AG04450 (cell line): ENCODE measurements around the gene TMEM135. TPM values are rescaled to one million over a fixed set of nuclear protein-coding genes. Genes with fewer than 3 reads are reported as not detected.

ENCODE experiments used
- CTCF ChIA-PET: fragments of 300-600, 350-600 bp; formaldehyde crosslinking; extraction: SDS; loops from one replicate; lab custom pipeline; 2022; ENCODE audit warnings: antibody characterized with exemption, inconsistent platforms; lab: Charles Lee
- POLR2A ChIA-PET: fragments of 350-600 bp; formaldehyde crosslinking; extraction: SDS; loops from one replicate; lab custom pipeline; 2021; ENCODE audit warnings: antibody characterized with exemption, inconsistent platforms; lab: Yijun Ruan, JAX
- DNase-seq: peaks from one replicate; pipeline ENCODE4 v3.0.0-alpha.2; 2011; ENCODE audit warnings: low read depth, low spot score
- H3K27ac ChIP-seq: one replicate; pipeline ENCODE4 v1.5.1; 2012; ENCODE audit warnings: low read depth, low read length, control low read depth
- H3K27me3 ChIP-seq: one replicate; pipeline ENCODE4 v1.6.0; 2012; ENCODE audit warnings: low read length; ENCODE audit not compliant: control insufficient read depth, insufficient read depth
- H3K4me3 ChIP-seq: 2 replicates; pipeline ENCODE4 v1.5.1; 2011; ENCODE audit warnings: mild to moderate bottlenecking, low read depth, low read length, control low read depth
- H3K9me3 ChIP-seq: 2 replicates; pipeline ENCODE4 v1.5.1; 2012; ENCODE audit warnings: low read length; ENCODE audit not compliant: control insufficient read depth, insufficient read depth
- CTCF ChIP-seq: IDR thresholded peaks from 2 replicates; pipeline ENCODE4 v1.5.1; 2011; ENCODE audit warnings: low read depth, low read length, control low read depth, inconsistent platforms
- polyA plus RNA-seq: library from polyadenylated mRNA; depleted of rRNA; stranded (reverse); fragments of >200 nt; gene quantifications from 2 replicates; pipeline ENCODE4 v1.2.3, GENCODE V29; 2011

TMEM135 gene
- polyA plus RNA-seq, 1 experiment: 12.6 TPM

GRCh38 chr11:87082590-87082989, 44.9 kb downstream of the TMEM135 start:
- TF ChIP-seq CTCF: no peak
- ChIA-PET POLR2A (no interaction called here), CTCF (interaction anchor here (1.5 to 2.0 kb wide), 2 partner anchors 13 to 15 kb away, joined by 4 to 12 read pairs; no protein-coding TSS in a partner anchor)
- Histone ChIP-seq H3K4me3 (no peak overlapping the region), H3K9me3 (no peaks in the 10 kb centered on the region), H3K27ac (no peak overlapping the region), H3K27me3 (no peaks in the 10 kb centered on the region)
- no peak for DNase-seq

- Histone ChIP-seq H3K27ac (no peak overlapping the region), H3K9me3 (no peaks in the 10 kb centered on the region), H3K27me3 (no peaks in the 10 kb centered on the region), H3K4me3 (no peak overlapping the region)
- CTCF ChIA-PET: interaction anchor here (2.0 kb wide), 1 partner anchor 15 kb away, joined by 12 read pairs; no protein-coding TSS in a partner anchor
- TF ChIP-seq CTCF: no peak
- no peak for DNase-seq
- POLR2A ChIA-PET: no interaction called here
Measured at GRCh38 chr11:87083029-87083428, 45.3 kb downstream of the TMEM135 start.

GRCh38 chr11:87092159-87092558, 54.4 kb downstream of the TMEM135 start:
- no peak overlapping the region for H3K4me3 ChIP-seq
- TF ChIP-seq CTCF: no peak
- DNase-seq: no peak
- POLR2A ChIA-PET: no interaction called here
- H3K27ac ChIP-seq: no peak overlapping the region
- no peaks in the 10 kb centered on the region for H3K27me3 ChIP-seq
- no peaks in the 10 kb centered on the region for H3K9me3 ChIP-seq
- CTCF ChIA-PET: no interaction called here

GRCh38 chr11:87092567-87092966, 54.8 kb downstream of the TMEM135 start:
- H3K27ac ChIP-seq: no peak overlapping the region
- CTCF ChIA-PET: no interaction called here

GRCh38 chr11:87097582-87097981, 59.8 kb downstream of the TMEM135 start:
- peak; percentile 72 for TF ChIP-seq CTCF
- no peak overlapping the region for H3K27ac ChIP-seq
- no peaks in the 10 kb centered on the region for H3K27me3 ChIP-seq
- CTCF ChIA-PET: interaction anchor here (0.6 to 2.1 kb wide), 33 partner anchors 8 to 322 kb away, joined by 3 to 31 read pairs (median 3); partner anchors contain the start of gene TMEM135
- POLR2A ChIA-PET: no interaction called here
- no peaks in the 10 kb centered on the region for H3K9me3 ChIP-seq
- peak; percentile 3 for DNase-seq
- H3K4me3 ChIP-seq: no peak overlapping the region

More at GRCh38 chr11:87092567-87092966, 54.8 kb downstream of the TMEM135 start:
- TF ChIP-seq CTCF: no peak
- no peak for DNase-seq
- Histone ChIP-seq H3K9me3 (no peaks in the 10 kb centered on the region), H3K27me3 (no peaks in the 10 kb centered on the region), H3K4me3 (no peak overlapping the region)
- POLR2A ChIA-PET: no interaction called here
